RWPE2 (cell line): Measurements from ENCODE around the gene KCMF1.

Experiments used
- ATAC-seq: fragments of 200-7000 bp; cut with Tn5 transposase; 3 replicates; pipeline ENCODE4 v1.9.1; 2021; ENCODE audit warnings: low read depth
- DNase-seq: peaks from one replicate; pipeline ENCODE4 v3.0.0-alpha.2; 2020; ENCODE audit warnings: low spot score
- H3K27ac ChIP-seq: fragments of 450-650 bp; 2 replicates; pipeline ENCODE4 v1.5.1; 2017; ENCODE audit warnings: mild to moderate bottlenecking; ENCODE audit not compliant: poor library complexity, severe bottlenecking
- H3K27me3 ChIP-seq: fragments of 250-450 bp; sonication (Bioruptor Pico); 2 replicates; pipeline ENCODE4 v1.5.1; 2021; ENCODE audit warnings: mild to moderate bottlenecking, moderate library complexity; ENCODE audit not compliant: insufficient read depth, poor library complexity, severe bottlenecking
- H3K36me3 ChIP-seq: fragments of 250-450 bp; sonication (Bioruptor Pico); 2 replicates; pipeline ENCODE4 v1.5.1; 2020; ENCODE audit warnings: low read depth, mild to moderate bottlenecking, moderate library complexity
- H3K4me1 ChIP-seq: fragments of 250-450 bp; sonication (Bioruptor Pico); 2 replicates; pipeline ENCODE4 v1.5.1; 2021; ENCODE audit warnings: mild to moderate bottlenecking, moderate library complexity; ENCODE audit not compliant: insufficient read depth, poor library complexity, severe bottlenecking
- H3K4me3 ChIP-seq: fragments of 250-450 bp; sonication (Bioruptor Pico); 2 replicates; pipeline ENCODE4 v1.5.1; 2021; ENCODE audit warnings: mild to moderate bottlenecking, moderate library complexity; ENCODE audit not compliant: severe bottlenecking
- H3K9me3 ChIP-seq: fragments of 250-450 bp; sonication (Bioruptor Pico); 2 replicates; pipeline ENCODE4 v1.5.1; 2021; ENCODE audit warnings: mild to moderate bottlenecking, moderate library complexity; ENCODE audit not compliant: severe bottlenecking
- CTCF ChIP-seq: fragments of 450-650 bp; IDR thresholded peaks from one replicate; pipeline ENCODE4 v1.5.1; 2017; ENCODE audit warnings: mild to moderate bottlenecking, moderate library complexity; ENCODE audit not compliant: poor library complexity, severe bottlenecking

Gene KCMF1

GRCh38 chr2:85077859-85078419 lies 107.0 kb downstream of the KCMF1 start:
- Histone ChIP-seq H3K4me3 (no peak overlapping the region), H3K27ac (no peak overlapping the region), H3K9me3 (peaks cover 7% of the 10 kb centered on the region), H3K27me3 (no peaks in the 10 kb centered on the region), H3K36me3 (no peaks in the 10 kb centered on the region), H3K4me1 (no peaks in the 10 kb centered on the region)
- TF ChIP-seq CTCF, result no peak
- DNase-seq, result no peak
- ATAC-seq, result no peak

- Histone ChIP-seq H3K4me1 (no peaks in the 10 kb centered on the region), H3K9me3 (peaks cover 7% of the 10 kb centered on the region), H3K27me3 (no peaks in the 10 kb centered on the region), H3K4me3 (no peak overlapping the region), H3K36me3 (no peaks in the 10 kb centered on the region), H3K27ac (no peak overlapping the region)
- TF ChIP-seq CTCF, result no peak
- no peak for ATAC-seq
- no peak for DNase-seq
Observed at GRCh38 chr2:85078536-85078935, 107.6 kb downstream of the KCMF1 start.

- Histone ChIP-seq H3K36me3 (no peaks in the 10 kb centered on the region), H3K9me3 (peaks cover 7% of the 10 kb centered on the region), H3K4me3 (no peak overlapping the region), H3K27ac (no peak overlapping the region), H3K27me3 (no peaks in the 10 kb centered on the region), H3K4me1 (no peaks in the 10 kb centered on the region)
- DNase-seq (no peak), ATAC-seq (no peak)
- no peak for TF ChIP-seq CTCF
Observed at GRCh38 chr2:85083092-85083491, 112.1 kb downstream of the KCMF1 start.

- H3K9me3 ChIP-seq, result peaks cover 7% of the 10 kb centered on the region
- no peaks in the 10 kb centered on the region for H3K4me1 ChIP-seq
- H3K27me3 ChIP-seq, result no peaks in the 10 kb centered on the region
- DNase-seq (no peak), ATAC-seq (no peak)
- no peak overlapping the region for H3K4me3 ChIP-seq
- no peak overlapping the region for H3K27ac ChIP-seq
- no peaks in the 10 kb centered on the region for H3K36me3 ChIP-seq
- no peak for TF ChIP-seq CTCF
Observed at GRCh38 chr2:85085563-85085962, 114.6 kb downstream of the KCMF1 start.

- Histone ChIP-seq H3K27ac (no peak overlapping the region), H3K27me3 (no peaks in the 10 kb centered on the region), H3K9me3 (no peaks in the 10 kb centered on the region), H3K4me3 (no peak overlapping the region), H3K36me3 (no peaks in the 10 kb centered on the region), H3K4me1 (no peaks in the 10 kb centered on the region)
- TF ChIP-seq CTCF, result no peak
- ATAC-seq (no peak), DNase-seq (no peak)
Observed at GRCh38 chr2:85087541-85087940, 116.6 kb downstream of the KCMF1 start.
